HepG2 (cell line): ENCODE measurements around the gene GTF2H1. TPM values are rescaled to one million over a fixed set of nuclear protein-coding genes. Genes with fewer than 3 reads are reported as not detected.

Source experiments
- ATAC-seq: fragments of 200-7000 bp; cut with Tn5 transposase; 3 replicates; pipeline ENCODE4 v1.9.1; 2020; ENCODE audit warnings: mild to moderate bottlenecking, moderate library complexity
- BruUV-seq: library from RNA; stranded (reverse); fragments of 400-500 nt; replicated peaks from 2 replicates; lab custom pipeline; 2021; lab: Mats Ljungman, UMichigan
- CTCF ChIA-PET: fragments of 300-600 bp; formaldehyde crosslinking; extraction: SDS; loops from one replicate; lab custom pipeline; 2021; ENCODE audit warnings: low total read pairs, inconsistent platforms, low intra/inter-chr PET ratio; lab: Yijun Ruan, JAX
- POLR2A ChIA-PET: fragments of 350-600 bp; sonication (Branson Sonifier 250); formaldehyde crosslinking; loops from one replicate; lab custom pipeline; 2020; ENCODE audit warnings: antibody characterized with exemption, inconsistent platforms; lab: Yijun Ruan, JAX
- DNase-seq: peaks from one replicate; pipeline ENCODE4 v3.0.0-alpha.2; 2015; ENCODE audit warnings: low spot score
- FAIRE-seq: peaks from 3 replicates; lab custom pipeline; 2011; peaks lifted over from hg19 to GRCh38; lab: Jason Lieb, UNC
- H2AFZ ChIP-seq: one replicate; pipeline ENCODE4 v1.6.1; 2011; ENCODE audit warnings: low read length, inconsistent platforms
- H3K27ac ChIP-seq: fragments of 300-600 bp; 3 replicates; pipeline ENCODE4 v1.8.0; 2011; ENCODE audit warnings: mixed run types, mild to moderate bottlenecking, mixed read lengths, low read length, inconsistent platforms; ENCODE audit not compliant: insufficient read depth; ENCODE audit errors: extremely low read length
- H3K27me3 ChIP-seq, 2 experiments: fragments of 200-600 bp in 1 of 2; 2 replicates in 1 of 2; 3 replicates in 1 of 2; pipeline versions ENCODE4 v1.6.0 to v1.8.0; 2011; ENCODE audit warnings: low read length in 2 of 2, mild to moderate bottlenecking in 2 of 2, moderate library complexity in 2 of 2, inconsistent platforms in 1 of 2; ENCODE audit not compliant: insufficient read depth in 2 of 2, control insufficient read depth in 1 of 2
- H3K36me3 ChIP-seq, 2 experiments: fragments of 200-600 bp in 1 of 2; replicated peaks in 1 of 2; 2 replicates in 1 of 2; 3 replicates in 1 of 2; pipeline versions ENCODE4 v1.5.1 to v1.8.0; 2011; ENCODE audit warnings: low read length in 2 of 2, inconsistent platforms in 1 of 2; ENCODE audit not compliant: insufficient read depth in 2 of 2, control insufficient read depth in 1 of 2
- H3K4me1 ChIP-seq: 2 replicates; pipeline ENCODE4 v1.5.1; 2012; ENCODE audit warnings: low read length, inconsistent platforms; ENCODE audit not compliant: insufficient read depth
- H3K4me2 ChIP-seq: 2 replicates; pipeline ENCODE4 v1.6.0; 2011; ENCODE audit warnings: low read depth, low read length, inconsistent platforms
- H3K4me3 ChIP-seq, 3 experiments: fragments of 200-600 bp in 1 of 3; sonication (generic), shearing (Covaris generic) in 1 of 3; replicated peaks in 1 of 3; 2 replicates each; pipeline ENCODE4 v1.5.1; 2011 to 2016; ENCODE audit warnings: low read length in 3 of 3, inconsistent platforms in 2 of 3, low read depth in 2 of 3, mild to moderate bottlenecking in 2 of 3, control low read depth in 1 of 3, mixed read lengths in 1 of 3; ENCODE audit not compliant: insufficient read depth in 1 of 3
- H3K79me2 ChIP-seq: one replicate; pipeline ENCODE4 v1.6.1; 2011; ENCODE audit warnings: low read length, inconsistent platforms; ENCODE audit not compliant: insufficient read depth
- H3K9ac ChIP-seq: 2 replicates; pipeline ENCODE4 v1.6.0; 2011; ENCODE audit warnings: mild to moderate bottlenecking, low read depth, low read length, inconsistent platforms; ENCODE audit not compliant: insufficient read depth
- H3K9me3 ChIP-seq: 2 replicates; pipeline ENCODE4 v1.5.1; 2012; ENCODE audit warnings: mild to moderate bottlenecking, low read length
- H4K20me1 ChIP-seq: 2 replicates; pipeline ENCODE4 v1.6.0; 2011; ENCODE audit warnings: inconsistent platforms, mild to moderate bottlenecking, low read length, moderate library complexity; ENCODE audit not compliant: insufficient read depth
- ATRX ChIP-seq: sonication (generic); formaldehyde crosslinking; IDR thresholded peaks from 2 replicates; pipeline ENCODE4 v1.4.0; 2020; ENCODE audit warnings: missing genetic modification reagents, borderline replicate concordance
- BRCA1 ChIP-seq: sonication (generic); formaldehyde crosslinking; IDR thresholded peaks from 2 replicates; pipeline ENCODE4 v1.4.0; 2020; ENCODE audit warnings: missing genetic modification reagents
- FOXA1 ChIP-seq, 2 experiments: fragments of 450-650 bp in 1 of 2; sonication (generic) in 1 of 2; formaldehyde crosslinking in 1 of 2; IDR thresholded peaks; 2 replicates each; pipeline versions ENCODE4 v1.4.0 to v1.6.1; 2016 to 2020; ENCODE audit warnings: missing genetic modification reagents in 1 of 2
- HIVEP1 ChIP-seq: sonication (generic); formaldehyde crosslinking; IDR thresholded peaks from 2 replicates; pipeline ENCODE4 v1.4.0; 2020; ENCODE audit warnings: mild to moderate bottlenecking, missing genetic modification reagents
- NCOA2 ChIP-seq: sonication (generic); formaldehyde crosslinking; IDR thresholded peaks from 2 replicates; pipeline ENCODE4 v1.8.0; 2022; ENCODE audit warnings: inconsistent platforms
- RELA ChIP-seq: sonication (generic); formaldehyde crosslinking; IDR thresholded peaks from 2 replicates; pipeline ENCODE4 v1.4.0; 2020; ENCODE audit warnings: missing genetic modification reagents
- SSRP1 ChIP-seq: IDR thresholded peaks from 2 replicates; pipeline ENCODE4 v1.6.1; 2016; ENCODE audit warnings: control low read depth
- ZNF776 ChIP-seq: sonication (generic); formaldehyde crosslinking; IDR thresholded peaks from 2 replicates; pipeline ENCODE4 v1.4.0; 2020; ENCODE audit warnings: mild to moderate bottlenecking, missing genetic modification reagents
- ZNF883 ChIP-seq: sonication (generic); formaldehyde crosslinking; IDR thresholded peaks from 2 replicates; pipeline ENCODE4 v1.5.1; 2020; ENCODE audit warnings: mild to moderate bottlenecking, missing genetic modification reagents; ENCODE audit errors: not compliant biosample characterization
- WGBS: methylation state at CpG from one replicate; pipeline ENCODE4 v1.1.6; 2017; ENCODE audit warnings: low lambda C conversion rate; 5-methylcytosine and 5-hydroxymethylcytosine counted together
- in situ Hi-C: cut with HindIII; loops from 2 replicates; pipeline ENCODE4 v1.10.0; 2017; ENCODE audit warnings: low pct_unique_long_range_greater_than_20kb; ENCODE audit not compliant: extremely low pct_ligation_motif_present
- intact Hi-C: fragments of 100-400 bp; cut with micrococcal nuclease; formaldehyde crosslinking; loops from one replicate; pipeline ENCODE4 v1.10.0; 2022; ENCODE audit not compliant: unreplicated experiment
- polyA plus RNA-seq, 8 experiments: library from polyadenylated mRNA; depleted of rRNA in 3 of 8; stranded (reverse) in 7 of 8; unstranded in 1 of 8; fragments of >200 nt; fragmentation: Illumina TruSeq in 4 of 8; extraction: Trizol in 4 of 8; gene quantifications; 2 replicates each; pipeline versions ENCODE4 v1.2.1 to v1.2.3, GENCODE V29; 2011 to 2016; ENCODE audit warnings: low read depth in 4 of 8, missing spikeins in 1 of 8, mixed read lengths in 1 of 8; ENCODE audit not compliant: insufficient read depth in 1 of 8
- total RNA-seq, 5 experiments: library from RNA; depleted of rRNA; stranded (reverse); fragments of >200 nt; fragmentation: Illumina TruSeq; extraction: Trizol; gene quantifications; 2 replicates each; pipeline ENCODE4 v1.2.3, GENCODE V29; 2016; ENCODE audit warnings: low read depth in 1 of 5
- TF ChIP-seq, protein P1 (sequence below): IDR thresholded peaks from 2 replicates; pipeline ENCODE4 v1.6.1; 2016; ENCODE audit warnings: missing biosample characterization, missing genetic modification reagents, low read depth
- TF ChIP-seq, protein P2 (sequence below): sonication (generic); formaldehyde crosslinking; IDR thresholded peaks from 2 replicates; pipeline ENCODE4 v1.5.0; 2020; ENCODE audit warnings: missing genetic modification reagents
- TF ChIP-seq, protein P3 (sequence below): sonication (generic); formaldehyde crosslinking; IDR thresholded peaks from 2 replicates; pipeline ENCODE4 v1.8.0; 2022; ENCODE audit warnings: missing genetic modification reagents, mild to moderate bottlenecking, borderline replicate concordance

Gene GTF2H1
- total and polyA plus RNA-seq, 2 of the 13 experiments (the other 11 are each of a cell fraction or from before 2014, with no cell fraction given): 15.7 to 51.4 TPM

DNA sequence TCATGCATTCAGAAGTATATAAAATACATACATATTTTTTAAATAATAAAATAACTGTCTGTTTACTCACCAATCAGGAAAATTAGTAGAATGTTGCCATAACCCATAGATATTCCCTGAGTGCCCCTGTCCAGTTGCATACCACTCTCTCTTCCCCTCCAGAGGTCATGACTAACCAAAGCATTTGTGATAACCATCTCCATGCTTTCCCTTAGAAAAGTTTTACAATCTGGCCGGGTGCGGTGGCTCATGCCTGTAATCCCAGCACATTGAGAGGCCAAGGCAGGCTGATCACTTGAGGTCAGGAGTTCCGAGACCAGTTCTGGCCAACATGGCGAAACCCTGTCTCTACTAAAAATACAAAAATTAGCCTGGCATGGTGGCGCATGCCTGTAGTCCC lies 38.8 kb downstream of the GTF2H1 start:
- BruUV-seq: no TSS peak

More for the DNA sequence above, 38.8 kb downstream of the GTF2H1 start:
- H3K4me3 ChIP-seq: no peak overlapping the region
- 100% methylated on average over 5 of the region's 5 CpGs for WGBS
- FAIRE-seq: no peak
- peaks cover 17 to 66% of the 10 kb centered on the region in 2 experiments for H3K36me3 ChIP-seq
- TF ChIP-seq, protein P1, sequence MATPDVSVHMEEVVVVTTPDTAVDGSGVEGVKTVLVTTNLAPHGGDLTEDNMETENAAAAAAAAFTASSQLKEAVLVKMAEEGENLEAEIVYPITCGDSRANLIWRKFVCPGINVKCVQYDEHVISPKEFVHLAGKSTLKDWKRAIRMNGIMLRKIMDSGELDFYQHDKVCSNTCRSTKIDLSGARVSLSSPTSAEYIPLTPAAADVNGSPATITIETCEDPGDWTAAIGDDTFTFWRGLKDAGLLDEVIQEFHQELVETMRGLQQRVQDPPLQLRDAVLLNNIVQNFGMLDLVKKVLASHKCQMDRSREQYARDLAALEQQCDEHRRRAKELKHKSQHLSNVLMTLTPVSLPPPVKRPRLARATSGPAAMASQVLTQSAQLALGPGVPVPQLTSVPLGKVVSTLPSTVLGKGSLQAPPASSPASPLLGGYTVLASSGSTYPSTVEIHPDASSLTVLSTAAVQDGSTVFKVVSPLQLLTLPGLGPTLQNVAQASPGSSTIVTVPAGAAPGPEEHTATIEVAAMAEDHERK (CRISPR knock-in tag): no peak
- no peak for TF ChIP-seq RELA (CRISPR knock-in tag)
- no peak for TF ChIP-seq FOXA1 (IDR thresholded peaks at IDR 0.05)
- TF ChIP-seq FOXA1 (CRISPR knock-in tag; IDR thresholded peaks at IDR 0.05): no peak
- no peak for TF ChIP-seq ATRX
- no peak for TF ChIP-seq ZNF776 (CRISPR knock-in tag)
- no peak for TF ChIP-seq ZNF883
- no peak for TF ChIP-seq SSRP1 (CRISPR knock-in tag)
- no peak for TF ChIP-seq HIVEP1
- no peak for TF ChIP-seq BRCA1 (CRISPR knock-in tag)
- TF ChIP-seq, protein P2, sequence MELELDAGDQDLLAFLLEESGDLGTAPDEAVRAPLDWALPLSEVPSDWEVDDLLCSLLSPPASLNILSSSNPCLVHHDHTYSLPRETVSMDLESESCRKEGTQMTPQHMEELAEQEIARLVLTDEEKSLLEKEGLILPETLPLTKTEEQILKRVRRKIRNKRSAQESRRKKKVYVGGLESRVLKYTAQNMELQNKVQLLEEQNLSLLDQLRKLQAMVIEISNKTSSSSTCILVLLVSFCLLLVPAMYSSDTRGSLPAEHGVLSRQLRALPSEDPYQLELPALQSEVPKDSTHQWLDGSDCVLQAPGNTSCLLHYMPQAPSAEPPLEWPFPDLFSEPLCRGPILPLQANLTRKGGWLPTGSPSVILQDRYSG (CRISPR knock-in tag): no peak
- TF ChIP-seq, protein P3, sequence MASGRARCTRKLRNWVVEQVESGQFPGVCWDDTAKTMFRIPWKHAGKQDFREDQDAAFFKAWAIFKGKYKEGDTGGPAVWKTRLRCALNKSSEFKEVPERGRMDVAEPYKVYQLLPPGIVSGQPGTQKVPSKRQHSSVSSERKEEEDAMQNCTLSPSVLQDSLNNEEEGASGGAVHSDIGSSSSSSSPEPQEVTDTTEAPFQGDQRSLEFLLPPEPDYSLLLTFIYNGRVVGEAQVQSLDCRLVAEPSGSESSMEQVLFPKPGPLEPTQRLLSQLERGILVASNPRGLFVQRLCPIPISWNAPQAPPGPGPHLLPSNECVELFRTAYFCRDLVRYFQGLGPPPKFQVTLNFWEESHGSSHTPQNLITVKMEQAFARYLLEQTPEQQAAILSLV (CRISPR knock-in tag): no peak
- no peak for TF ChIP-seq NCOA2 (CRISPR knock-in tag)
- POLR2A ChIA-PET: no interaction called here
- no peaks in the 10 kb centered on the region for H3K9me3 ChIP-seq
- no peak overlapping the region for H3K27ac ChIP-seq
- H3K4me2 ChIP-seq: no peak overlapping the region
- no peak for ATAC-seq
- H3K9ac ChIP-seq: no peak overlapping the region
- H3K27me3 ChIP-seq: no peaks in the 10 kb centered on the region
- DNase-seq: no peak
- H3K4me1 ChIP-seq: no peaks in the 10 kb centered on the region
- intact Hi-C loops (no loop called here), in situ Hi-C loops (no loop called here)
- CTCF ChIA-PET: no interaction called here
- H2AFZ ChIP-seq: no peak overlapping the region
- H3K79me2 ChIP-seq: no peaks in the 10 kb centered on the region
- H4K20me1 ChIP-seq: no peaks in the 10 kb centered on the region
